H1 (cell line): Measurements from ENCODE around the gene ANKRD6. TPM values are rescaled to one million over a fixed set of nuclear protein-coding genes. Genes with fewer than 3 reads are reported as not detected.

Experiments used
- PHF8 ChIP-seq: fragments of 200-600 bp; sonication (generic); conservative IDR thresholded peaks from 2 replicates; pipeline ENCODE4 v1.7.1; 2012; ENCODE audit warnings: low read depth, mild to moderate bottlenecking, inconsistent platforms, low read length, moderate library complexity
- POLR2AphosphoS5 ChIP-seq: IDR thresholded peaks from 2 replicates; pipeline ENCODE4 v1.6.1; 2011; ENCODE audit warnings: low read depth, low read length
- YY1 ChIP-seq: IDR thresholded peaks from 2 replicates; pipeline ENCODE4 v1.6.1; 2011; ENCODE audit warnings: low read depth, mild to moderate bottlenecking, low read length
- polyA plus RNA-seq, 7 experiments: library from polyadenylated mRNA; depleted of rRNA in 3 of 7; stranded (reverse) in 5 of 7; unstranded in 2 of 7; fragments of >200 nt in 5 of 7; fragments of 200-250 nt in 2 of 7; gene quantifications; 1 replicate in 5 of 7; 2 replicates in 1 of 7; 4 replicates in 1 of 7; pipeline versions ENCODE4 v1.2.1 to v1.2.3, GENCODE V29; 2011 to 2013; ENCODE audit warnings: missing spikeins in 2 of 7, mixed read lengths in 2 of 7
- total RNA-seq: library from RNA; stranded (reverse); fragmentation: NEBNext Ultra II Directional; extraction: Animal tissue kit (Norgen Biotek cat#: 25700); gene quantifications from 2 replicates; pipeline ENCODE4 v1.2.1, GENCODE V29; 2021

ANKRD6 gene
- total and polyA plus RNA-seq, 2 of the 8 experiments (the other 6 are each of a cell fraction or from before 2014, with no cell fraction given), result 5.9 to 12.8 TPM

GRCh38 chr6:89618026-89618425, 185.1 kb downstream of the ANKRD6 start (continued):
- no peak for TF ChIP-seq YY1
- TF ChIP-seq PHF8, result no peak
- no peak for TF ChIP-seq POLR2AphosphoS5
